CD14-positive monocyte (primary cell): ENCODE data around the gene BTNL3. TPM values are rescaled to one million over a fixed set of nuclear protein-coding genes. Genes with fewer than 3 reads are reported as not detected.

Source experiments
- DNase-seq, 3 donors: peaks; one replicate each; pipeline ENCODE4 v3.0.0-alpha.2; 2011 to 2022
- H2AFZ ChIP-seq: 2 replicates; pipeline ENCODE4 v1.6.0; 2012; ENCODE audit warnings: mild to moderate bottlenecking, low read depth, low read length, inconsistent platforms; ENCODE audit not compliant: insufficient read depth, poor library complexity, severe bottlenecking
- H3K27ac ChIP-seq, 2 donors: 1 replicate in 1 of 2; 2 replicates in 1 of 2; pipeline ENCODE4 v1.5.1; 2012 to 2013; ENCODE audit warnings: low read length in 2 of 2, control low read depth in 1 of 2, inconsistent platforms in 1 of 2, low read depth in 1 of 2, mild to moderate bottlenecking in 1 of 2
- H3K27me3 ChIP-seq, 2 donors: one replicate each; pipeline versions ENCODE4 v1.6.0 to v1.6.1; 2011 to 2013; ENCODE audit warnings: low read length in 2 of 2; ENCODE audit not compliant: control insufficient read depth in 2 of 2, insufficient read depth in 2 of 2
- H3K36me3 ChIP-seq, 2 donors: replicated peaks in 1 of 2; 1 replicate in 1 of 2; 2 replicates in 1 of 2; pipeline versions ENCODE4 v1.5.1 to v1.6.1; 2012 to 2013; ENCODE audit warnings: low read length in 2 of 2, control low read depth in 1 of 2, inconsistent platforms in 1 of 2, mild to moderate bottlenecking in 1 of 2; ENCODE audit not compliant: insufficient read depth in 2 of 2, control insufficient read depth in 1 of 2
- H3K4me1 ChIP-seq, 2 donors: 1 replicate in 1 of 2; 2 replicates in 1 of 2; pipeline versions ENCODE4 v1.5.1 to v1.6.1; 2012 to 2013; ENCODE audit warnings: low read length in 2 of 2, control low read depth in 1 of 2, inconsistent platforms in 1 of 2, mild to moderate bottlenecking in 1 of 2, moderate library complexity in 1 of 2; ENCODE audit not compliant: insufficient read depth in 2 of 2, control insufficient read depth in 1 of 2
- H3K4me2 ChIP-seq: replicated peaks from 2 replicates; pipeline ENCODE3; 2012; ENCODE audit warnings: low read length, moderate library complexity, mild to moderate bottlenecking; ENCODE audit not compliant: poor library complexity, severe bottlenecking; ENCODE audit errors: extremely low read depth
- H3K4me3 ChIP-seq, 3 experiments: fragments of 200-600 bp in 1 of 3; sonication (generic) in 1 of 3; replicated peaks in 1 of 3; 1 replicate in 2 of 3; 2 replicates in 1 of 3; pipeline ENCODE4 v1.5.1; 2011 to 2013; ENCODE audit warnings: low read length in 3 of 3, mild to moderate bottlenecking in 3 of 3, control low read depth in 2 of 3, low read depth in 2 of 3, inconsistent platforms in 1 of 3, moderate library complexity in 1 of 3
- H3K79me2 ChIP-seq: 2 replicates; pipeline ENCODE4 v1.6.0; 2012; ENCODE audit warnings: mild to moderate bottlenecking, control low read depth, inconsistent platforms, low read length, moderate library complexity; ENCODE audit not compliant: insufficient read depth
- H3K9ac ChIP-seq: 2 replicates; pipeline ENCODE4 v1.6.0; 2017; ENCODE audit warnings: low read length, mild to moderate bottlenecking; ENCODE audit not compliant: insufficient read depth, poor library complexity, severe bottlenecking
- H3K9me3 ChIP-seq, 2 donors: replicated peaks in 1 of 2; 1 replicate in 1 of 2; 2 replicates in 1 of 2; pipeline versions ENCODE4 v1.5.1 to v1.6.1; 2012 to 2013; ENCODE audit warnings: low read length in 2 of 2, control low read depth in 1 of 2; ENCODE audit not compliant: control insufficient read depth in 1 of 2, insufficient read depth in 1 of 2
- H4K20me1 ChIP-seq: 2 replicates; pipeline ENCODE4 v1.6.0; 2012; ENCODE audit warnings: mild to moderate bottlenecking, low read length, control low read depth, moderate library complexity; ENCODE audit not compliant: insufficient read depth
- H3K27ac Mint-ChIP-seq, 7 donors: one replicate each; pipeline ENCODE4 v1.8.0; 2020; ENCODE audit warnings: mild to moderate bottlenecking in 7 of 7, mixed read lengths in 7 of 7, moderate library complexity in 6 of 7, inconsistent platforms in 2 of 7
- H3K27me3 Mint-ChIP-seq, 3 donors: one replicate each; pipeline ENCODE4 v1.8.0; 2021 to 2022; ENCODE audit warnings: low read depth in 3 of 3, mild to moderate bottlenecking in 3 of 3, mixed read lengths in 3 of 3, moderate library complexity in 3 of 3, inconsistent platforms in 1 of 3
- H3K36me3 Mint-ChIP-seq, 2 donors: one replicate each; pipeline ENCODE4 v1.8.0; 2020; ENCODE audit warnings: mixed read lengths in 2 of 2, inconsistent platforms in 1 of 2, mild to moderate bottlenecking in 1 of 2
- H3K4me1 Mint-ChIP-seq: one replicate; pipeline ENCODE4 v1.8.0; 2020; ENCODE audit warnings: mild to moderate bottlenecking, mixed read lengths
- H3K4me3 Mint-ChIP-seq, 2 donors: one replicate each; pipeline ENCODE4 v1.8.0; 2020; ENCODE audit warnings: mild to moderate bottlenecking in 2 of 2, mixed read lengths in 2 of 2, moderate library complexity in 1 of 2
- H3K9me3 Mint-ChIP-seq, 7 donors: one replicate each; pipeline ENCODE4 v1.8.0; 2020 to 2022; ENCODE audit warnings: mixed read lengths in 7 of 7, mild to moderate bottlenecking in 6 of 7, moderate library complexity in 6 of 7, inconsistent platforms in 2 of 7
- WGBS: methylation state at CpG from one replicate; pipeline ENCODE4 v1.1.5; 2013; ENCODE audit warnings: missing lambda C conversion rate; ENCODE audit not compliant: insufficient coverage; 5-methylcytosine and 5-hydroxymethylcytosine counted together
- intact Hi-C, 2 donors: fragments of 100-400 bp; cut with micrococcal nuclease; formaldehyde crosslinking; loops; one replicate each; pipeline versions ENCODE4 v1.15.0 to v1.15.1; 2023
- polyA plus RNA-seq, 3 donors: library from polyadenylated mRNA; depleted of rRNA in 1 of 3; unstranded in 2 of 3; stranded (reverse) in 1 of 3; fragments of 300-500 nt in 2 of 3; fragments of >200 nt in 1 of 3; fragmentation: Illumina TruSeq in 2 of 3; gene quantifications; 1 replicate in 2 of 3; 2 replicates in 1 of 3; pipeline ENCODE4 v1.2.3, GENCODE V29; 2012 to 2021
- TF ChIP-seq, protein P1 (sequence below): fragments of 200-600 bp; IDR thresholded peaks from one replicate; pipeline ENCODE4 v1.8.0; 2022; ENCODE audit warnings: antibody characterized with exemption, mild to moderate bottlenecking

BTNL3 gene
- polyA plus RNA-seq, 3 donors, result 0.08 to 0.20 TPM; not detected in 1

GRCh38 chr5:180977852-180978251 lies 10.8 kb upstream of the BTNL3 start:
- intact Hi-C loops, result no loop called here
- no peak overlapping the region for H3K27ac ChIP-seq
- peaks cover 2 to 13% (median 12%) of the 10 kb centered on the region in 3 donors for H3K27me3 Mint-ChIP-seq
- H3K79me2 ChIP-seq, result no peaks in the 10 kb centered on the region
- no peak for DNase-seq
- 43% methylated on average over 1 of the region's 1 CpG for WGBS
- no peak overlapping the region for H3K4me3 ChIP-seq
- H3K36me3 ChIP-seq, result no peaks in the 10 kb centered on the region
- no peaks in the 10 kb centered on the region for H4K20me1 ChIP-seq
- no peaks in the 10 kb centered on the region for H3K36me3 Mint-ChIP-seq
- TF ChIP-seq, protein P1, sequence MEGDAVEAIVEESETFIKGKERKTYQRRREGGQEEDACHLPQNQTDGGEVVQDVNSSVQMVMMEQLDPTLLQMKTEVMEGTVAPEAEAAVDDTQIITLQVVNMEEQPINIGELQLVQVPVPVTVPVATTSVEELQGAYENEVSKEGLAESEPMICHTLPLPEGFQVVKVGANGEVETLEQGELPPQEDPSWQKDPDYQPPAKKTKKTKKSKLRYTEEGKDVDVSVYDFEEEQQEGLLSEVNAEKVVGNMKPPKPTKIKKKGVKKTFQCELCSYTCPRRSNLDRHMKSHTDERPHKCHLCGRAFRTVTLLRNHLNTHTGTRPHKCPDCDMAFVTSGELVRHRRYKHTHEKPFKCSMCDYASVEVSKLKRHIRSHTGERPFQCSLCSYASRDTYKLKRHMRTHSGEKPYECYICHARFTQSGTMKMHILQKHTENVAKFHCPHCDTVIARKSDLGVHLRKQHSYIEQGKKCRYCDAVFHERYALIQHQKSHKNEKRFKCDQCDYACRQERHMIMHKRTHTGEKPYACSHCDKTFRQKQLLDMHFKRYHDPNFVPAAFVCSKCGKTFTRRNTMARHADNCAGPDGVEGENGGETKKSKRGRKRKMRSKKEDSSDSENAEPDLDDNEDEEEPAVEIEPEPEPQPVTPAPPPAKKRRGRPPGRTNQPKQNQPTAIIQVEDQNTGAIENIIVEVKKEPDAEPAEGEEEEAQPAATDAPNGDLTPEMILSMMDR, result no peak
- no peaks in the 10 kb centered on the region for H3K4me1 ChIP-seq
- no peak overlapping the region for H3K4me3 Mint-ChIP-seq
- no peaks in the 10 kb centered on the region for H3K9me3 ChIP-seq
- peaks cover 2% of the 10 kb centered on the region for H3K4me1 Mint-ChIP-seq
- H2AFZ ChIP-seq, result no peak overlapping the region
- H3K27me3 ChIP-seq, result peaks cover 0 to 6% of the 10 kb centered on the region in 2 donors
- no peak overlapping the region for H3K27ac Mint-ChIP-seq
- no peak overlapping the region for H3K4me2 ChIP-seq
- no peak overlapping the region for H3K9ac ChIP-seq
- peaks cover 0 to 6% (median 0%) of the 10 kb centered on the region in 7 donors for H3K9me3 Mint-ChIP-seq

- TF ChIP-seq, protein P1, result no peak
- intact Hi-C loops, result no loop called here
- DNase-seq, result no peak
- Histone ChIP-seq H3K9ac (no peak overlapping the region), H3K79me2 (no peaks in the 10 kb centered on the region), H3K4me2 (no peak overlapping the region), H3K36me3 (no peaks in the 10 kb centered on the region), H3K9me3 (no peaks in the 10 kb centered on the region), H3K27me3 (peaks cover 0 to 6% of the 10 kb centered on the region in 2 donors), H3K27ac (no peak overlapping the region), H4K20me1 (no peaks in the 10 kb centered on the region), H2AFZ (no peak overlapping the region), H3K4me3 (no peak overlapping the region), H3K4me1 (no peaks in the 10 kb centered on the region)
- Mint-ChIP-seq H3K27ac (peak overlapping the region in 1 of 7 donors; percentile 62), H3K4me1 (peaks cover 2% of the 10 kb centered on the region), H3K4me3 (peak overlapping the region in 1 of 2 donors; percentile 26), H3K9me3 (peaks cover 0 to 4% (median 2%) of the 10 kb centered on the region in 7 donors), H3K36me3 (no peaks in the 10 kb centered on the region), H3K27me3 (peaks cover 4 to 16% (median 12%) of the 10 kb centered on the region in 3 donors)
- WGBS, result 66% methylated on average over 19 of the region's 23 CpGs
These were observed 6.5 kb upstream of the BTNL3 start for GRCh38 chr5:180982008-180982741.
